ENCODE data around the gene ARAF.
"Not testable (repeated sequence)": the region's sequence is repeated elsewhere in the genome, so short reads cannot be mapped to it uniquely, and the experiment has no call there.

Gene ARAF

GRCh38 chrX:47560934-47561658 lies at the start of gene ARAF:
TSS of gene ARAF (plus strand) at chrX:47561205. CDS start at chrX:47562968, 1,763 bp downstream.
- Histone ChIP-seq H3K36me3 (ENCODE audit: control insufficient read depth, insufficient read depth, low read length) (peaks cover 8% of the 10 kb centered on the region), H3K27me3 (ENCODE audit: control insufficient read depth, insufficient read depth, low read length) (no peaks in the 10 kb centered on the region), H3K4me1 (ENCODE audit: control insufficient read depth, insufficient read depth, low read length) (no peaks in the 10 kb centered on the region), H3K9me3 (ENCODE audit: control insufficient read depth, insufficient read depth, low read length) (no peaks in the 10 kb centered on the region), H3K9ac (ENCODE audit: low read depth, low read length) (no peak within 1 kb of the TSS), H3K4me3 (ENCODE audit: low read depth, low read length) (peak within 1 kb of the TSS; percentile 66)

GRCh38 chrX:47512383-47512782 lies 48.6 kb upstream of the ARAF start:
- H3K4me1 ChIP-seq (ENCODE audit: control insufficient read depth, insufficient read depth, low read length); H3K27me3 ChIP-seq (ENCODE audit: control insufficient read depth, insufficient read depth, low read length); H3K4me3 ChIP-seq (ENCODE audit: low read depth, low read length); H3K9ac ChIP-seq (ENCODE audit: low read depth, low read length); H3K36me3 ChIP-seq (ENCODE audit: control insufficient read depth, insufficient read depth, low read length); H3K9me3 ChIP-seq (ENCODE audit: control insufficient read depth, insufficient read depth, low read length): not testable (repeated sequence)

- H3K36me3 ChIP-seq (ENCODE audit: control insufficient read depth, insufficient read depth, low read length); H3K4me1 ChIP-seq (ENCODE audit: control insufficient read depth, insufficient read depth, low read length); H3K27me3 ChIP-seq (ENCODE audit: control insufficient read depth, insufficient read depth, low read length); H3K9ac ChIP-seq (ENCODE audit: low read depth, low read length); H3K9me3 ChIP-seq (ENCODE audit: control insufficient read depth, insufficient read depth, low read length): not testable (repeated sequence)
- H3K4me3 ChIP-seq (ENCODE audit: low read depth, low read length) = peak overlapping the region; percentile 33
These were observed 47.7 kb upstream of the ARAF start for GRCh38 chrX:47513034-47513965.

GRCh38 chrX:47514533-47515235 lies 46.3 kb upstream of the ARAF start:
- Histone ChIP-seq H3K27me3 (ENCODE audit: control insufficient read depth, insufficient read depth, low read length) (no peaks in the 10 kb centered on the region), H3K4me3 (ENCODE audit: low read depth, low read length) (no peak overlapping the region), H3K4me1 (ENCODE audit: control insufficient read depth, insufficient read depth, low read length) (no peaks in the 10 kb centered on the region), H3K9ac (ENCODE audit: low read depth, low read length) (no peak overlapping the region), H3K9me3 (ENCODE audit: control insufficient read depth, insufficient read depth, low read length) (peaks cover 7% of the 10 kb centered on the region), H3K36me3 (ENCODE audit: control insufficient read depth, insufficient read depth, low read length) (no peaks in the 10 kb centered on the region)

GRCh38 chrX:47515941-47516665 lies 44.9 kb upstream of the ARAF start:
- Histone ChIP-seq H3K27me3 (ENCODE audit: control insufficient read depth, insufficient read depth, low read length) (no peaks in the 10 kb centered on the region), H3K9me3 (ENCODE audit: control insufficient read depth, insufficient read depth, low read length) (peaks cover 7% of the 10 kb centered on the region), H3K36me3 (ENCODE audit: control insufficient read depth, insufficient read depth, low read length) (no peaks in the 10 kb centered on the region), H3K4me1 (ENCODE audit: control insufficient read depth, insufficient read depth, low read length) (no peaks in the 10 kb centered on the region), H3K4me3 (ENCODE audit: low read depth, low read length) (no peak overlapping the region), H3K9ac (ENCODE audit: low read depth, low read length) (no peak overlapping the region)

GRCh38 chrX:47518144-47518543 lies 42.9 kb upstream of the ARAF start:
- Histone ChIP-seq H3K4me1 (ENCODE audit: control insufficient read depth, insufficient read depth, low read length) (no peaks in the 10 kb centered on the region), H3K9ac (ENCODE audit: low read depth, low read length) (no peak overlapping the region)

GRCh38 chrX:47523297-47523696 lies 37.7 kb upstream of the ARAF start:
- Histone ChIP-seq H3K9ac (ENCODE audit: low read depth, low read length) (no peak overlapping the region), H3K36me3 (ENCODE audit: control insufficient read depth, insufficient read depth, low read length) (no peaks in the 10 kb centered on the region), H3K27me3 (ENCODE audit: control insufficient read depth, insufficient read depth, low read length) (peaks cover 6% of the 10 kb centered on the region), H3K4me3 (ENCODE audit: low read depth, low read length) (peak overlapping the region; percentile 59), H3K4me1 (ENCODE audit: control insufficient read depth, insufficient read depth, low read length) (no peaks in the 10 kb centered on the region), H3K9me3 (ENCODE audit: control insufficient read depth, insufficient read depth, low read length) (peaks cover 3% of the 10 kb centered on the region)

More at GRCh38 chrX:47518144-47518543, 42.9 kb upstream of the ARAF start:
- Histone ChIP-seq H3K27me3 (ENCODE audit: control insufficient read depth, insufficient read depth, low read length) (peaks cover 3% of the 10 kb centered on the region), H3K36me3 (ENCODE audit: control insufficient read depth, insufficient read depth, low read length) (no peaks in the 10 kb centered on the region), H3K4me3 (ENCODE audit: low read depth, low read length) (no peak overlapping the region), H3K9me3 (ENCODE audit: control insufficient read depth, insufficient read depth, low read length) (peaks cover 7% of the 10 kb centered on the region)

- H3K9ac ChIP-seq (ENCODE audit: low read depth, low read length) = peak overlapping the region; percentile 37
- H3K9me3 ChIP-seq (ENCODE audit: control insufficient read depth, insufficient read depth, low read length) = peaks cover 3% of the 10 kb centered on the region
- no peaks in the 10 kb centered on the region for H3K36me3 ChIP-seq (ENCODE audit: control insufficient read depth, insufficient read depth, low read length)
- H3K4me1 ChIP-seq (ENCODE audit: control insufficient read depth, insufficient read depth, low read length) = no peaks in the 10 kb centered on the region
- peak overlapping the region; percentile 55 for H3K4me3 ChIP-seq (ENCODE audit: low read depth, low read length)
- H3K27me3 ChIP-seq (ENCODE audit: control insufficient read depth, insufficient read depth, low read length) = peaks cover 6% of the 10 kb centered on the region
These were observed 37.3 kb upstream of the ARAF start for GRCh38 chrX:47523713-47524166.

- H3K4me1 ChIP-seq (ENCODE audit: control insufficient read depth, insufficient read depth, low read length) = no peaks in the 10 kb centered on the region
- peaks cover 3% of the 10 kb centered on the region for H3K9me3 ChIP-seq (ENCODE audit: control insufficient read depth, insufficient read depth, low read length)
- H3K9ac ChIP-seq (ENCODE audit: low read depth, low read length) = no peak overlapping the region
These were observed 31.5 kb upstream of the ARAF start for GRCh38 chrX:47529548-47529947.

GRCh38 chrX:47530049-47530448 lies 31.0 kb upstream of the ARAF start:
- no peaks in the 10 kb centered on the region for H3K4me1 ChIP-seq (ENCODE audit: control insufficient read depth, insufficient read depth, low read length)
- peaks cover 3% of the 10 kb centered on the region for H3K9me3 ChIP-seq (ENCODE audit: control insufficient read depth, insufficient read depth, low read length)
- no peaks in the 10 kb centered on the region for H3K36me3 ChIP-seq (ENCODE audit: control insufficient read depth, insufficient read depth, low read length)
- no peaks in the 10 kb centered on the region for H3K27me3 ChIP-seq (ENCODE audit: control insufficient read depth, insufficient read depth, low read length)
- H3K9ac ChIP-seq (ENCODE audit: low read depth, low read length) = no peak overlapping the region
- no peak overlapping the region for H3K4me3 ChIP-seq (ENCODE audit: low read depth, low read length)

More at GRCh38 chrX:47529548-47529947, 31.5 kb upstream of the ARAF start:
- Histone ChIP-seq H3K4me3 (ENCODE audit: low read depth, low read length) (no peak overlapping the region), H3K36me3 (ENCODE audit: control insufficient read depth, insufficient read depth, low read length) (no peaks in the 10 kb centered on the region), H3K27me3 (ENCODE audit: control insufficient read depth, insufficient read depth, low read length) (no peaks in the 10 kb centered on the region)

- no peaks in the 10 kb centered on the region for H3K4me1 ChIP-seq (ENCODE audit: control insufficient read depth, insufficient read depth, low read length)
- H3K27me3 ChIP-seq (ENCODE audit: control insufficient read depth, insufficient read depth, low read length) = no peaks in the 10 kb centered on the region
- H3K4me3 ChIP-seq (ENCODE audit: low read depth, low read length) = no peak overlapping the region
These were observed 21.1 kb upstream of the ARAF start for GRCh38 chrX:47539860-47540259.

More at GRCh38 chrX:47539860-47540259, 21.1 kb upstream of the ARAF start:
- Histone ChIP-seq H3K9me3 (ENCODE audit: control insufficient read depth, insufficient read depth, low read length) (no peaks in the 10 kb centered on the region), H3K36me3 (ENCODE audit: control insufficient read depth, insufficient read depth, low read length) (no peaks in the 10 kb centered on the region), H3K9ac (ENCODE audit: low read depth, low read length) (no peak overlapping the region)

All from iPS-15b (cell line).